HepG2 (cell line): ENCODE results near the gene ZNF316. TPM values are rescaled to one million over a fixed set of nuclear protein-coding genes. Genes with fewer than 3 reads are reported as not detected.
A peak's percentile ranks its signal among the peaks of the same experiment; 100 is the strongest.

Source experiments
- ATAC-seq: fragments of 200-7000 bp; cut with Tn5 transposase; 3 replicates; pipeline ENCODE4 v1.9.1; 2020; ENCODE audit warnings: mild to moderate bottlenecking, moderate library complexity
- BruUV-seq: library from RNA; stranded (reverse); fragments of 400-500 nt; replicated peaks from 2 replicates; lab custom pipeline; 2021; lab: Mats Ljungman, UMichigan
- CTCF ChIA-PET: fragments of 300-600 bp; formaldehyde crosslinking; extraction: SDS; loops from one replicate; lab custom pipeline; 2021; ENCODE audit warnings: low total read pairs, inconsistent platforms, low intra/inter-chr PET ratio; lab: Yijun Ruan, JAX
- POLR2A ChIA-PET: fragments of 350-600 bp; sonication (Branson Sonifier 250); formaldehyde crosslinking; loops from one replicate; lab custom pipeline; 2020; ENCODE audit warnings: antibody characterized with exemption, inconsistent platforms; lab: Yijun Ruan, JAX
- DNase-seq: peaks from one replicate; pipeline ENCODE4 v3.0.0-alpha.2; 2015; ENCODE audit warnings: low spot score
- FAIRE-seq: peaks from 3 replicates; lab custom pipeline; 2011; peaks lifted over from hg19 to GRCh38; lab: Jason Lieb, UNC
- H2AFZ ChIP-seq: one replicate; pipeline ENCODE4 v1.6.1; 2011; ENCODE audit warnings: low read length, inconsistent platforms
- H3K27ac ChIP-seq: fragments of 300-600 bp; 3 replicates; pipeline ENCODE4 v1.8.0; 2011; ENCODE audit warnings: mixed run types, mild to moderate bottlenecking, mixed read lengths, low read length, inconsistent platforms; ENCODE audit not compliant: insufficient read depth; ENCODE audit errors: extremely low read length
- H3K27me3 ChIP-seq, 2 experiments: fragments of 200-600 bp in 1 of 2; 2 replicates in 1 of 2; 3 replicates in 1 of 2; pipeline versions ENCODE4 v1.6.0 to v1.8.0; 2011; ENCODE audit warnings: low read length in 2 of 2, mild to moderate bottlenecking in 2 of 2, moderate library complexity in 2 of 2, inconsistent platforms in 1 of 2; ENCODE audit not compliant: insufficient read depth in 2 of 2, control insufficient read depth in 1 of 2
- H3K36me3 ChIP-seq, 2 experiments: fragments of 200-600 bp in 1 of 2; replicated peaks in 1 of 2; 2 replicates in 1 of 2; 3 replicates in 1 of 2; pipeline versions ENCODE4 v1.5.1 to v1.8.0; 2011; ENCODE audit warnings: low read length in 2 of 2, inconsistent platforms in 1 of 2; ENCODE audit not compliant: insufficient read depth in 2 of 2, control insufficient read depth in 1 of 2
- H3K4me1 ChIP-seq: 2 replicates; pipeline ENCODE4 v1.5.1; 2012; ENCODE audit warnings: low read length, inconsistent platforms; ENCODE audit not compliant: insufficient read depth
- H3K4me2 ChIP-seq: 2 replicates; pipeline ENCODE4 v1.6.0; 2011; ENCODE audit warnings: low read depth, low read length, inconsistent platforms
- H3K4me3 ChIP-seq, 3 experiments: fragments of 200-600 bp in 1 of 3; sonication (generic), shearing (Covaris generic) in 1 of 3; replicated peaks in 1 of 3; 2 replicates each; pipeline ENCODE4 v1.5.1; 2011 to 2016; ENCODE audit warnings: low read length in 3 of 3, inconsistent platforms in 2 of 3, low read depth in 2 of 3, mild to moderate bottlenecking in 2 of 3, control low read depth in 1 of 3, mixed read lengths in 1 of 3; ENCODE audit not compliant: insufficient read depth in 1 of 3
- H3K79me2 ChIP-seq: one replicate; pipeline ENCODE4 v1.6.1; 2011; ENCODE audit warnings: low read length, inconsistent platforms; ENCODE audit not compliant: insufficient read depth
- H3K9ac ChIP-seq: 2 replicates; pipeline ENCODE4 v1.6.0; 2011; ENCODE audit warnings: mild to moderate bottlenecking, low read depth, low read length, inconsistent platforms; ENCODE audit not compliant: insufficient read depth
- H3K9me3 ChIP-seq: 2 replicates; pipeline ENCODE4 v1.5.1; 2012; ENCODE audit warnings: mild to moderate bottlenecking, low read length
- H4K20me1 ChIP-seq: 2 replicates; pipeline ENCODE4 v1.6.0; 2011; ENCODE audit warnings: inconsistent platforms, mild to moderate bottlenecking, low read length, moderate library complexity; ENCODE audit not compliant: insufficient read depth
- GRHL1 ChIP-seq: sonication (generic); formaldehyde crosslinking; conservative IDR thresholded peaks from 2 replicates; pipeline ENCODE4 v1.8.0; 2022; ENCODE audit warnings: missing genetic modification reagents
- HIC2 ChIP-seq: sonication (generic); formaldehyde crosslinking; IDR thresholded peaks from 2 replicates; pipeline ENCODE4 v1.9.0; 2022; ENCODE audit warnings: low read depth, missing genetic modification reagents
- NRL ChIP-seq: sonication (generic); formaldehyde crosslinking; IDR thresholded peaks from 2 replicates; pipeline ENCODE4 v1.5.0; 2020; ENCODE audit warnings: missing genetic modification reagents, mild to moderate bottlenecking, moderate library complexity, borderline replicate concordance
- PRDM4 ChIP-seq: sonication (generic); formaldehyde crosslinking; IDR thresholded peaks from 2 replicates; pipeline ENCODE4 v1.9.0; 2021; ENCODE audit warnings: missing genetic modification reagents, borderline replicate concordance
- SOX13 ChIP-seq, 3 experiments: fragments of 450-650 bp in 1 of 3; sonication (generic) in 1 of 3; formaldehyde crosslinking in 1 of 3; IDR thresholded peaks in 2 of 3; conservative IDR thresholded peaks in 1 of 3; 2 replicates each; pipeline versions ENCODE4 v1.5.0 to v1.6.1; 2016 to 2020; ENCODE audit warnings: antibody characterized with exemption in 1 of 3, mild to moderate bottlenecking in 1 of 3, missing compliant biosample characterization in 1 of 3, missing genetic modification reagents in 1 of 3, moderate library complexity in 1 of 3
- ZBTB38 ChIP-seq: sonication (generic); formaldehyde crosslinking; IDR thresholded peaks from 2 replicates; pipeline ENCODE4 v1.5.1; 2020; ENCODE audit warnings: mild to moderate bottlenecking, missing genetic modification reagents
- ZNF530 ChIP-seq: sonication (generic); formaldehyde crosslinking; IDR thresholded peaks from 2 replicates; pipeline ENCODE4 v1.5.0; 2020; ENCODE audit warnings: low read depth, mild to moderate bottlenecking, missing genetic modification reagents
- ZNF646 ChIP-seq: sonication (generic); formaldehyde crosslinking; IDR thresholded peaks from 2 replicates; pipeline ENCODE4 v1.9.0; 2021; ENCODE audit warnings: mild to moderate bottlenecking, missing genetic modification reagents
- WGBS: methylation state at CpG from one replicate; pipeline ENCODE4 v1.1.6; 2017; ENCODE audit warnings: low lambda C conversion rate; 5-methylcytosine and 5-hydroxymethylcytosine counted together
- in situ Hi-C: cut with HindIII; loops from 2 replicates; pipeline ENCODE4 v1.10.0; 2017; ENCODE audit warnings: low pct_unique_long_range_greater_than_20kb; ENCODE audit not compliant: extremely low pct_ligation_motif_present
- intact Hi-C: fragments of 100-400 bp; cut with micrococcal nuclease; formaldehyde crosslinking; loops from one replicate; pipeline ENCODE4 v1.10.0; 2022; ENCODE audit not compliant: unreplicated experiment
- polyA plus RNA-seq, 8 experiments: library from polyadenylated mRNA; depleted of rRNA in 3 of 8; stranded (reverse) in 7 of 8; unstranded in 1 of 8; fragments of >200 nt; fragmentation: Illumina TruSeq in 4 of 8; extraction: Trizol in 4 of 8; gene quantifications; 2 replicates each; pipeline versions ENCODE4 v1.2.1 to v1.2.3, GENCODE V29; 2011 to 2016; ENCODE audit warnings: low read depth in 4 of 8, missing spikeins in 1 of 8, mixed read lengths in 1 of 8; ENCODE audit not compliant: insufficient read depth in 1 of 8
- total RNA-seq, 5 experiments: library from RNA; depleted of rRNA; stranded (reverse); fragments of >200 nt; fragmentation: Illumina TruSeq; extraction: Trizol; gene quantifications; 2 replicates each; pipeline ENCODE4 v1.2.3, GENCODE V29; 2016; ENCODE audit warnings: low read depth in 1 of 5

The ZNF316 gene
- total and polyA plus RNA-seq, 2 of the 13 experiments (the other 11 are each of a cell fraction or from before 2014, with no cell fraction given): 4.3 to 9.9 TPM

GRCh38 chr7:6614953-6615722 lies 22.0 kb upstream of the ZNF316 start, which contains the start of gene ZNF853:
Gene ZNF853, plus strand, starts transcription at chr7:6615610. Its CDS starts 565 bp downstream, at chr7:6616175.
- DNase-seq (no peak), FAIRE-seq (no peak), ATAC-seq (peak; percentile 78)
- intact Hi-C loops: no loop called here
- no peaks in the 10 kb centered on the region for H4K20me1 ChIP-seq
- ChIA-PET CTCF (no interaction called here), POLR2A (no interaction called here)
- H3K79me2 ChIP-seq: no peaks in the 10 kb centered on the region
- 0% methylated on average over 6 of the region's 91 CpGs for WGBS
- peak within 1 kb of the TSS; percentile 74 to 84 (median 83) for H3K4me3 ChIP-seq
- BruUV-seq: no TSS peak
- H3K9me3 ChIP-seq: no peaks in the 10 kb centered on the region
- H3K27me3 ChIP-seq: no peaks in the 10 kb centered on the region; a peak in 2 of 5 replicates
- H3K4me1 ChIP-seq: peaks cover 21% of the 10 kb centered on the region
- in situ Hi-C loops: no loop called here
- peak within 1 kb of the TSS; percentile 60 for H3K27ac ChIP-seq
- peak within 1 kb of the TSS; percentile 68 for H3K9ac ChIP-seq
- H2AFZ ChIP-seq: no peak within 1 kb of the TSS
- H3K4me2 ChIP-seq: peak within 1 kb of the TSS; percentile 85
- no peaks in the 10 kb centered on the region for H3K36me3 ChIP-seq
- 0 out of 2 replicates have a peak, but pooled peaks have one; percentile 36 for TF ChIP-seq NRL (CRISPR knock-in tag)
- no peak for TF ChIP-seq PRDM4 (CRISPR knock-in tag)
- no peak for TF ChIP-seq GRHL1 (CRISPR knock-in tag)
- no peak for TF ChIP-seq HIC2 (CRISPR knock-in tag)
- no peak for TF ChIP-seq ZNF530 (CRISPR knock-in tag)
- TF ChIP-seq SOX13 (IDR thresholded peaks at IDR 0.05): no peak
- TF ChIP-seq SOX13 (CRISPR knock-in tag; conservative IDR thresholded peaks at IDR 0.05 in 1 of 2, IDR thresholded peaks at IDR 0.05 in 1 of 2): no peak
- TF ChIP-seq ZBTB38 (CRISPR knock-in tag): 0 out of 2 replicates have a peak, but pooled peaks have one; percentile 21
- no peak for TF ChIP-seq ZNF646 (CRISPR knock-in tag)
